SK-N-SH (cell line): ENCODE data around the gene POLR3H. TPM values are rescaled to one million over a fixed set of nuclear protein-coding genes. Genes with fewer than 3 reads are reported as not detected.

Experiments
- CTCF ChIA-PET: fragments of 300-600, 350-600 bp; formaldehyde crosslinking; extraction: SDS; loops from one replicate; lab custom pipeline; 2021; lab: Yijun Ruan, JAX
- POLR2A ChIA-PET: fragments of 350-600 bp; sonication (Branson Sonifier 250); formaldehyde crosslinking; extraction: SDS; loops from one replicate; lab custom pipeline; 2020; ENCODE audit warnings: antibody characterized with exemption, inconsistent platforms; lab: Yijun Ruan, JAX
- DNase-seq: peaks from one replicate; pipeline ENCODE4 v3.0.0; 2012
- H2AFZ ChIP-seq: fragments of 200-600 bp; sonication (generic); 2 replicates; pipeline ENCODE4 v1.8.1; 2016; ENCODE audit warnings: antibody characterized with exemption, mild to moderate bottlenecking, low read depth
- H3F3A ChIP-seq: fragments of 200-600 bp; sonication (generic); replicated peaks from 2 replicates; pipeline ENCODE3; 2016; ENCODE audit warnings: antibody characterized with exemption, mild to moderate bottlenecking; ENCODE audit not compliant: insufficient read depth
- H3K27ac ChIP-seq, 2 experiments: fragments of 200-500 bp in 1 of 2; fragments of 200-600 bp in 1 of 2; sonication (Bioruptor generic) in 1 of 2; sonication (generic), shearing (Covaris generic) in 1 of 2; 2 replicates each; pipeline versions ENCODE4 v1.5.1 to v1.6.1; 2014 to 2016; ENCODE audit warnings: low read depth in 2 of 2, inconsistent platforms in 1 of 2, low read length in 1 of 2, mild to moderate bottlenecking in 1 of 2, mixed read lengths in 1 of 2
- H3K27me3 ChIP-seq: fragments of 200-600 bp; sonication (generic), shearing (Covaris generic); 2 replicates; pipeline ENCODE4 v1.6.1; 2016; ENCODE audit warnings: mixed run types; ENCODE audit not compliant: insufficient read depth
- H3K36me3 ChIP-seq, 2 experiments: fragments of 200-500 bp in 1 of 2; fragments of 200-600 bp in 1 of 2; sonication (Bioruptor generic) in 1 of 2; sonication (generic) in 1 of 2; replicated peaks in 1 of 2; 2 replicates each; pipeline versions ENCODE3 to v1.5.1; 2014 to 2016; ENCODE audit warnings: low read length in 1 of 2, mild to moderate bottlenecking in 1 of 2; ENCODE audit not compliant: insufficient read depth in 2 of 2, control insufficient read depth in 1 of 2
- H3K4me1 ChIP-seq, 2 experiments: fragments of 200-500 bp in 1 of 2; fragments of 200-600 bp in 1 of 2; sonication (Bioruptor generic) in 1 of 2; sonication (generic), shearing (Covaris generic) in 1 of 2; 2 replicates each; pipeline versions ENCODE4 v1.5.1 to v1.6.1; 2014 to 2016; ENCODE audit warnings: low read depth in 1 of 2, low read length in 1 of 2, mixed run types in 1 of 2; ENCODE audit not compliant: insufficient read depth in 2 of 2, control insufficient read depth in 1 of 2
- H3K4me2 ChIP-seq: fragments of 200-600 bp; sonication (generic), shearing (Covaris generic); 2 replicates; pipeline ENCODE4 v1.6.1; 2017; ENCODE audit warnings: mixed run types
- H3K4me3 ChIP-seq, 2 experiments: fragments of 200-500 bp in 1 of 2; fragments of 200-600 bp in 1 of 2; sonication (Bioruptor generic) in 1 of 2; sonication (generic), shearing (Covaris generic) in 1 of 2; 2 replicates each; pipeline versions ENCODE4 v1.5.1 to v1.8.1; 2014 to 2016; ENCODE audit warnings: low read depth in 2 of 2, inconsistent platforms in 1 of 2, low read length in 1 of 2, mild to moderate bottlenecking in 1 of 2, mixed read lengths in 1 of 2, moderate library complexity in 1 of 2
- H3K79me2 ChIP-seq: fragments of 200-600 bp; sonication (generic); 2 replicates; pipeline ENCODE4 v1.8.1; 2017; ENCODE audit warnings: mild to moderate bottlenecking; ENCODE audit not compliant: insufficient read depth
- H3K9ac ChIP-seq: fragments of 200-600 bp; sonication (generic); 2 replicates; pipeline ENCODE4 v1.6.1; 2017; ENCODE audit warnings: mixed run types
- H3K9me2 ChIP-seq: fragments of 200-600 bp; sonication (generic); 2 replicates; pipeline ENCODE4 v1.6.1; 2017; ENCODE audit warnings: mixed run types
- H3K9me3 ChIP-seq: fragments of 200-600 bp; sonication (generic); 2 replicates; pipeline ENCODE4 v1.6.1; 2017; ENCODE audit warnings: mixed run types, mild to moderate bottlenecking, moderate library complexity
- H4K20me1 ChIP-seq: fragments of 200-600 bp; sonication (generic); 2 replicates; pipeline ENCODE4 v1.6.1; 2017; ENCODE audit warnings: mild to moderate bottlenecking, mixed run types; ENCODE audit not compliant: insufficient read depth
- CTCF ChIP-seq: fragments of 200-600 bp; sonication (generic); IDR thresholded peaks from 2 replicates; pipeline ENCODE4 v1.6.1; 2017; ENCODE audit warnings: antibody characterized with exemption, mild to moderate bottlenecking, moderate library complexity
- MXI1 ChIP-seq: IDR thresholded peaks from 2 replicates; pipeline ENCODE4 v1.6.1; 2012; ENCODE audit warnings: mild to moderate bottlenecking, low read depth, low read length, improper control_type of control experiment
- NRF1 ChIP-seq: IDR thresholded peaks from 2 replicates; pipeline ENCODE4 v1.6.1; 2012; ENCODE audit warnings: low read depth, mild to moderate bottlenecking, low read length
- PBX3 ChIP-seq: IDR thresholded peaks from 2 replicates; pipeline ENCODE4; 2012
- POLR2AphosphoS5 ChIP-seq: IDR thresholded peaks from 2 replicates; pipeline ENCODE4 v1.6.1; 2012; ENCODE audit warnings: low read depth, low read length
- RAD21 ChIP-seq: IDR thresholded peaks from 2 replicates; pipeline ENCODE4 v1.6.1; 2012; ENCODE audit warnings: mild to moderate bottlenecking, low read length
- SMC3 ChIP-seq: IDR thresholded peaks from 2 replicates; pipeline ENCODE4 v1.6.1; 2012; ENCODE audit warnings: low read depth, low read length, improper control_type of control experiment
- WGBS: methylation state at CpG from one replicate; pipeline ENCODE4 v1.1.6; 2017; ENCODE audit warnings: low lambda C conversion rate; 5-methylcytosine and 5-hydroxymethylcytosine counted together
- polyA plus RNA-seq, 3 experiments: library from polyadenylated mRNA; depleted of rRNA; stranded (reverse); fragments of >200 nt; gene quantifications; 2 replicates each; pipeline ENCODE4 v1.2.3, GENCODE V29; 2012

POLR3H gene
- polyA plus RNA-seq, 1 of the 3 experiments (the other 2 are of a cell fraction) = 22.9 TPM

GRCh38 chr22:41526830-41527799 is 17.2 kb downstream of the POLR3H start:
- 95% methylated on average over 8 of the region's 32 CpGs for WGBS
- no peaks in the 10 kb centered on the region for H3K27me3 ChIP-seq
- H3K79me2 ChIP-seq = no peaks in the 10 kb centered on the region; the same call in 1 of the 2 replicates
- peaks cover 0 to 4% of the 10 kb centered on the region in 2 experiments; a peak in 1 of 4 replicates for H3K4me1 ChIP-seq
- H2AFZ ChIP-seq = no peak overlapping the region
- peak; percentile 64 for DNase-seq
- no peak overlapping the region for H3K27ac ChIP-seq
- CTCF ChIA-PET = interaction anchor here (0.6 to 2.9 kb wide), 9 partner anchors 8 to 128 kb away, joined by 3 to 22 read pairs (median 5); no protein-coding TSS in a partner anchor
- TF ChIP-seq POLR2AphosphoS5 (0 out of 2 replicates have a peak, but pooled peaks have one; percentile 1), NRF1 (no peak), CTCF (peak; percentile 65), MXI1 (no peak), SMC3 (no peak), RAD21 (peak; percentile 21)
- TF ChIP-seq, all 33 proteins: peak for 3
- no peak overlapping the region for H3K4me3 ChIP-seq
- H3K9me2 ChIP-seq = no peaks in the 10 kb centered on the region
- H3K36me3 ChIP-seq = peaks cover 0 to 23% of the 10 kb centered on the region in 2 experiments
- H3K4me2 ChIP-seq = no peak overlapping the region
- no peaks in the 10 kb centered on the region for H3K9me3 ChIP-seq
- no peaks in the 10 kb centered on the region for H4K20me1 ChIP-seq
- no peaks in the 10 kb centered on the region for H3F3A ChIP-seq
- no peak overlapping the region for H3K9ac ChIP-seq
- POLR2A ChIA-PET = no interaction called here

- Histone ChIP-seq H3K9me3 (no peaks in the 10 kb centered on the region), H2AFZ (no peak overlapping the region), H3K4me2 (no peak overlapping the region), H3K4me1 (peaks cover 0 to 4% of the 10 kb centered on the region in 2 experiments; a peak in 1 of 4 replicates), H3K4me3 (no peak overlapping the region), H3F3A (no peaks in the 10 kb centered on the region), H3K36me3 (peaks cover 0 to 19% of the 10 kb centered on the region in 2 experiments), H3K79me2 (no peaks in the 10 kb centered on the region), H3K27me3 (no peaks in the 10 kb centered on the region), H4K20me1 (no peaks in the 10 kb centered on the region), H3K27ac (no peak overlapping the region; a peak in 1 of 4 replicates), H3K9ac (no peak overlapping the region), H3K9me2 (no peaks in the 10 kb centered on the region)
- ChIA-PET CTCF (interaction anchor here (0.6 to 2.9 kb wide), 8 partner anchors 9 to 127 kb away, joined by 3 to 22 read pairs (median 5); no protein-coding TSS in a partner anchor), POLR2A (no interaction called here)
- WGBS = 84% methylated on average over 8 of the region's 12 CpGs
- TF ChIP-seq POLR2AphosphoS5 (0 out of 2 replicates have a peak, but pooled peaks have one; percentile 9), PBX3 (no peak)
- no peak for DNase-seq
Observed at GRCh38 chr22:41526226-41526829, 17.9 kb downstream of the POLR3H start.
